GM12878 (cell line): ENCODE data around the gene SORCS2.

Experiments used
- BMI1 ChIP-seq: fragments of 450-650 bp; IDR thresholded peaks from 2 replicates; pipeline ENCODE4 v1.6.1; 2016; ENCODE audit warnings: mild to moderate bottlenecking, moderate library complexity, borderline replicate concordance
- BRCA1 ChIP-seq: IDR thresholded peaks from 2 replicates; pipeline ENCODE4 v1.6.1; 2011; ENCODE audit warnings: low read depth, low read length, improper control_type of control experiment
- CHD2 ChIP-seq: IDR thresholded peaks from 2 replicates; pipeline ENCODE4 v1.6.1; 2011; ENCODE audit warnings: low read depth, low read length, improper control_type of control experiment, borderline replicate concordance
- CTCF ChIP-seq, 3 experiments: IDR thresholded peaks in 2 of 3; conservative IDR thresholded peaks in 1 of 3; 2 replicates each; pipeline ENCODE4 v1.5.1; 2011; ENCODE audit warnings: low read depth in 3 of 3, low read length in 3 of 3, mild to moderate bottlenecking in 3 of 3, control low read depth in 2 of 3, moderate library complexity in 2 of 3, inconsistent platforms in 1 of 3, mixed read lengths in 1 of 3; ENCODE audit not compliant: control insufficient read depth in 2 of 3, insufficient read depth in 1 of 3; ENCODE audit errors: extremely low read depth in 1 of 3
- EZH2 ChIP-seq: IDR thresholded peaks from 2 replicates; pipeline ENCODE4 v1.6.1; 2012; ENCODE audit warnings: low read depth, mild to moderate bottlenecking, control low read depth, inconsistent platforms, low read length, borderline replicate concordance; ENCODE audit not compliant: control insufficient read depth
- GABPA ChIP-seq: IDR thresholded peaks from 2 replicates; pipeline ENCODE4 v1.6.1; 2014; ENCODE audit warnings: antibody characterized with exemption, low read depth, mild to moderate bottlenecking, inconsistent platforms
- POLR2A ChIP-seq: IDR thresholded peaks from 2 replicates; pipeline ENCODE4 v1.6.1; 2011; ENCODE audit warnings: low read depth, mild to moderate bottlenecking, low read length
- RCOR1 ChIP-seq: conservative IDR thresholded peaks from 2 replicates; pipeline ENCODE4 v1.6.1; 2012; ENCODE audit warnings: low read depth, low read length, improper control_type of control experiment
- REST ChIP-seq: IDR thresholded peaks from 2 replicates; pipeline ENCODE4 v1.6.1; 2012; ENCODE audit warnings: mild to moderate bottlenecking, low read depth, low read length
- SMC3 ChIP-seq: IDR thresholded peaks from 2 replicates; pipeline ENCODE4 v1.6.1; 2011; ENCODE audit warnings: low read length, improper control_type of control experiment, borderline replicate concordance
- USF2 ChIP-seq: IDR thresholded peaks from 2 replicates; pipeline ENCODE4 v1.6.1; 2011; ENCODE audit warnings: low read depth, low read length, improper control_type of control experiment, borderline replicate concordance
- YY1 ChIP-seq: IDR thresholded peaks from 2 replicates; pipeline ENCODE4 v1.6.1; 2011; ENCODE audit warnings: low read depth, mild to moderate bottlenecking, low read length
- TF ChIP-seq, protein P1 (sequence below): IDR thresholded peaks from 2 replicates; pipeline ENCODE4 v1.6.1; 2011; ENCODE audit warnings: mild to moderate bottlenecking, low read depth, low read length, moderate library complexity; ENCODE audit not compliant: insufficient replicate concordance
- TF ChIP-seq, protein P2 (sequence below): IDR thresholded peaks from 2 replicates; pipeline ENCODE4 v1.6.1; 2012; ENCODE audit warnings: low read depth, low read length, improper control_type of control experiment

GRCh38 chr4:7343950-7344349 lies 151.6 kb downstream of the SORCS2 start:
- TF ChIP-seq POLR2A, result no peak
- TF ChIP-seq EZH2, result no peak
- TF ChIP-seq CHD2, result no peak
- no peak for TF ChIP-seq USF2
- TF ChIP-seq SMC3, result no peak
- TF ChIP-seq BRCA1, result no peak
- TF ChIP-seq, protein P1, sequence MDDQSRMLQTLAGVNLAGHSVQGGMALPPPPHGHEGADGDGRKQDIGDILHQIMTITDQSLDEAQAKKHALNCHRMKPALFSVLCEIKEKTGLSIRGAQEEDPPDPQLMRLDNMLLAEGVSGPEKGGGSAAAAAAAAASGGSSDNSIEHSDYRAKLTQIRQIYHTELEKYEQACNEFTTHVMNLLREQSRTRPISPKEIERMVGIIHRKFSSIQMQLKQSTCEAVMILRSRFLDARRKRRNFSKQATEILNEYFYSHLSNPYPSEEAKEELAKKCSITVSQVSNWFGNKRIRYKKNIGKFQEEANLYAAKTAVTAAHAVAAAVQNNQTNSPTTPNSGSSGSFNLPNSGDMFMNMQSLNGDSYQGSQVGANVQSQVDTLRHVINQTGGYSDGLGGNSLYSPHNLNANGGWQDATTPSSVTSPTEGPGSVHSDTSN, result no peak
- TF ChIP-seq CTCF (IDR thresholded peaks at IDR 0.05 in 2 of 3, conservative IDR thresholded peaks at IDR 0.05 in 1 of 3; ENCODE audit: control insufficient read depth in 2 of 3, extremely low read depth in 1 of 3, insufficient read depth in 1 of 3, low read depth in 3 of 3, low read length in 3 of 3), result no peak
- TF ChIP-seq REST, result no peak
- TF ChIP-seq BMI1, result no peak
- TF ChIP-seq, protein P2, sequence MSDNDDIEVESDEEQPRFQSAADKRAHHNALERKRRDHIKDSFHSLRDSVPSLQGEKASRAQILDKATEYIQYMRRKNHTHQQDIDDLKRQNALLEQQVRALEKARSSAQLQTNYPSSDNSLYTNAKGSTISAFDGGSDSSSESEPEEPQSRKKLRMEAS, result no peak
- no peak for TF ChIP-seq GABPA
- no peak for TF ChIP-seq YY1
- no peak for TF ChIP-seq RCOR1
